Activated T-cell treated with anti-CD3 and anti-CD28 coated beads, Interleukin-2, amount 50 U/mL, for 1 hour (primary cell): Measurements from ENCODE around the gene ZNF511.

Experiments
- DNase-seq: peaks from one replicate; pipeline ENCODE4 v3.0.0-alpha.2; 2020

Gene ZNF511

DNA sequence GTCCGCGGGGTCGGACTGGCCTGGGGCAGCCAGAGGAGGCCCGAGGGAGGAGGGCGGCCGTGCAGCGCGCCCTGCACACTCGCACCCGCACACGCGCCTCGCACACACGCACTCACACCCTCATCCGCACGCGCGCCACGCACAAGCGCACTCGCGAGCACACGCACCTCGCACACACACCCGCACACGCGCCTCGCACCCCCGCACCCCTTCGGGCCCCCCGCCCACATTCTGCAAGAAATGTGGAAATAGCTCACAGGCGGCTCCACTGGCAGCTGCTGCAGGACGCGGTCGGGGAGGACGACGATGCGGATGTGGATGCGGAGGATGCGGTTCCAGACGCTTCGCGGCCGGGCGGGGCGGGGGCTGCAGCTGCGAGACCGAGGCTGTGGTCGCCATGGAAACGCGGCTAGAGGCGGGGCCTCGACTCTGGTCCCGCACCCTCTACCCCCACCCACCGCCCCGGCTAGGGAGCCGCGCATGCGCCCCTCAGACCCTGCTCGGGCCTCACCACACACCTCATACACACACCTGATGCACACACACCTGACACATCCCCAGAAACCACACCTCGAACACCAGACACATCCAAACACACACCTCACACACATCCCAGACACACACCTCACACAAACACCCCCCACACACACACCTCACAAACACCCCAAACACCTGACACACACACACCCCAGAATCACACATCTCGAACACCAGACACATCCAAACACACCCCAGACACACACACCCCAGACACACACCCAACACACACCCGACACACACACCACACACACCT lies 28.1 kb downstream of the ZNF511 start, which contains the start of gene CALY:
CALY (minus strand) TSS at position 320 of the 793 bp plus-strand sequence. CDS start 7,907 bp downstream, outside the sequence.
- DNase-seq: peak; percentile 88

GRCh38 chr10:133337370-133337725 lies 28.6 kb downstream of the ZNF511 start:
- DNase-seq: no peak

GRCh38 chr10:133338080-133339071 lies 29.7 kb downstream of the ZNF511 start:
- DNase-seq: no peak

DNA sequence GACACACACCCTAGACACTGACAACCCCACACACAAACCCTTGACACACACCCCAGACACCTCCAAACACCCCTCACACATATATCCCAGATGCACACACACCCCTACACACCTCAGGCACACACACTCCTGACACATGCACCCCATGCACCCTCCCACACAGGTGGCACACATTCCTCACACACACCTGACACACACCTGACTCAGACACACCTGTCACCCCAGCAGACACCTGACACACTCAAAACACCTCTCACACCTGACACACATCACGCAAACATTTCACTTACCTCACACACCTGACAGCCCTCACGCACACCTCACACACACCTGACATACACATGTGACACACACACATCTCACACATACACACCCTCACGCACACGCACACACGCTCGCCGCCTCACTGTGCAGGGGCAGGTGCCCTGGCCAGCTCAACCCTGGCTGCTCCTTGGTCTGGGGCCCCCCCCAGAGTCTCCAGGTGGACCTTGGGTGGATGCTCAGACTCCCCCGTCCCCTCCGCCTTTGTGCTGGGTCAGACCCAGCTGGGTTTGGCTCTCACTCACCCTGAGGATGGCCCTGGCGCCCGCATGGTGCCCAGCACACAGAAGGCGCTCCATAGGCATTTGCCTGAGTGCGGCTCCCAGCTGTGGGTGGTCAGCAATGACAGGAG lies 31.1 kb downstream of the ZNF511 start:
- no peak for DNase-seq

- DNase-seq: no peak
Observed at GRCh38 chr10:133341983-133342382, 33.3 kb downstream of the ZNF511 start.

DNA sequence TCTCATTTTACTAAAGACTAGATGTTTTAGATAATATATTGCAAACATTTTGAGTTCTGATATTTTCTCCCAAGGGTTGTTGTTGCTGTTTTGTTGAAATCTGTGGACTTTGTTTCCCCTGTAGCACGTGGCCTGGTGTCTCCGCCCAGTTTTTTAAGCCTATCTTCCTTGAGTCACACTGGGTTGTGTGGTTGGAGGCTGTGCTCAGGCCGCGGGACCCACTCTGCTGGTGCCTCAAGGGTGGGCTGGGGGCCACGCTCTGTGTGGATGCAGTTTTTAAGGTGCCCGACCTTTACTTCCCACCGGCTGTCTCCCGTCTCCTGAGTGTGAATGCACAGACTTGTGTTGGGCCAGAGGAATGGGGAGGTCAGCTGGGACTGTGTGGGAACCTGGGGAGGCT lies 34.2 kb downstream of the ZNF511 start:
- no peak for DNase-seq

DNA sequence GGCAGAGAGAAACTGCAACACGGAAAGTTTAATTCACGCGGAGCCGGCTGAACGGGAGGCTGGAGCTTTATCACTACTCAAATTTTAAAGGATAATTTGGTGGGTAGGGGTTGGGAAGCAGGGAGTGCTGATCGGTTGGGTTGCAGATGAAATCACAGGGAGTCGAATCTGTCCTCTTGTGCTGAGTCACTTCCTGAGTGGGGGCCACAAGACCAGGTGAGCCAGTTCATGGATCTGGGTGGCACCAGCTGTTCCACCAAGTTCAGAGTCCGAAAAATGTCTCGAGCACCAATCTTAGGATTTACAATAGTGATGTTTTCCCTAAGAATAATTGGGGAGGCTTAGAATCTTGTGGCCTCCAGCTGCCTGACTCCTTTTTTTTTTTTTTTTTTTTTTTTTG lies 34.8 kb downstream of the ZNF511 start:
- DNase-seq: no peak

- no peak for DNase-seq
Observed at GRCh38 chr10:133344236-133344635, 35.5 kb downstream of the ZNF511 start.

- no peak for DNase-seq
Observed at GRCh38 chr10:133346413-133346812, 37.7 kb downstream of the ZNF511 start.

GRCh38 chr10:133347710-133348517 lies 39.2 kb downstream of the ZNF511 start:
- DNase-seq: no peak

DNA sequence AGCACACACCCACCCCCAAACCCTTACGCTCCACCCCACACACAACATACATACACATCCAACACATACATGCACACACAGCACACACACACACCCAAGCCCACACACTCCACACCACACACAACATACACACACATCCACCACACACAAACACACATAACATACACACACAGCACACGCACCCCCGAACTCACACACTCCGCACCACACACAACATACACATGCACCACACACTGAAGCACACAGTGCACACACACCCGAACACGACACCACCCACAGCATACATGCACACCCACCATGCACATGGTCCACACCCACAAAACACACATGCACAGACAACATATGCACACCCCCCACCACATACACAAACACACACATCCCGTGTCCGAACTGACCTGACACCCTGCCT lies 40.5 kb downstream of the ZNF511 start:
- DNase-seq: no peak

- DNase-seq: no peak
Observed at GRCh38 chr10:133349577-133350011, 40.9 kb downstream of the ZNF511 start.

GRCh38 chr10:133350283-133350949 lies 41.7 kb downstream of the ZNF511 start:
- DNase-seq: no peak

- DNase-seq: no peak
Observed at GRCh38 chr10:133350950-133351329, 42.2 kb downstream of the ZNF511 start.

- no peak for DNase-seq
Observed at GRCh38 chr10:133351408-133352318, 42.9 kb downstream of the ZNF511 start.

- DNase-seq: no peak
Observed at GRCh38 chr10:133353202-133353959, 44.7 kb downstream of the ZNF511 start.

DNA sequence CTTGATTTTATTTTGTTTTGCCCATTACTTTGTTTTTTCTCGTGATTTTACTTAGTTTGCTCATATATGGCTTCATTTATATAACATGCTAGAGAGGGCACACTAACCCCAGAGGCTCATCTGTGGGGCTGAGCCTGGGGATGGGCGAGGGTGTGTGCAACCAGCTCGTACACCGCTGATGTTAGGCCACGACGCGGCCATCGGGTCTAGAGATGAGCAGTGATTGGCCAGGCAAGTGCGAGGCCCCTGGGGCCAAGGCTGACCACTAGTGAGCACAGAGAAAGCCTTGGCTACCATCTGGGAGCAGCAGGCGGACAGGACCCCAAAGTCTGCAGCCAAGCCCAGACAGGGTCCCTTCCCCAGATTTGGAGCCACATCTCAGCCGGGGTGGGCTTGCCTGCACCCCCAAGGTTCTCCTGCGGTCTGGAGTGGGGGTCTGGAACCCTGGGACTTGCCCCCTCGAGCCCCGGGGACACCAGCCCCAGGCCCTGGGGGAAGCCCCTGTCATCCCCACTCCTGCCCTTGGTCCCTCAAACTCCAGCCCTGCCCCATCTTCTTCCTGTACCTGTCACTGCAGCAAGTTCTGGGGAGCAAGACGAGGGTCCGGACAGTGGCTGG lies 45.4 kb downstream of the ZNF511 start:
- no peak for DNase-seq

- no peak for DNase-seq
Observed at GRCh38 chr10:133354672-133355240, 46.0 kb downstream of the ZNF511 start.

- no peak for DNase-seq
Observed at GRCh38 chr10:133355266-133355665, 46.6 kb downstream of the ZNF511 start.
